HG03469 (cell line): ENCODE results near the gene JAGN1.
"Not testable (repeated sequence)": the region's sequence is repeated elsewhere in the genome, so short reads cannot be mapped to it uniquely, and the experiment has no call there.

Source experiments
- ATAC-seq: cut with Tn5 transposase; IDR thresholded peaks from one replicate; pipeline ENCODE4 v1.9.1; 2021; ENCODE audit warnings: mild to moderate bottlenecking, moderate library complexity, moderate number of reproducible peaks; ENCODE audit not compliant: unreplicated experiment

The JAGN1 gene

GRCh38 chr3:9890249-9891071, at the start of gene JAGN1:
Gene JAGN1 (plus strand): TSS chr3:9890610. CDS start chr3:9890723, 113 bp downstream.
- ATAC-seq = peak; percentile 54

- no peak for ATAC-seq
Observed at GRCh38 chr3:9841015-9841414, 49.4 kb upstream of the JAGN1 start.

GRCh38 chr3:9843715-9844438, 46.5 kb upstream of the JAGN1 start, which contains the start of gene RPUSD3:
Gene RPUSD3 (minus strand): TSS chr3:9844008. CDS start chr3:9843990, 18 bp downstream.
- ATAC-seq = peak; percentile 89

GRCh38 chr3:9846231-9846630, 44.2 kb upstream of the JAGN1 start:
- no peak for ATAC-seq

GRCh38 chr3:9846931-9847488, 43.4 kb upstream of the JAGN1 start:
- ATAC-seq = no peak

- not testable (repeated sequence) for ATAC-seq
Observed at GRCh38 chr3:9847870-9848269, 42.5 kb upstream of the JAGN1 start.

- not testable (repeated sequence) for ATAC-seq
Observed at GRCh38 chr3:9848860-9849259, 41.5 kb upstream of the JAGN1 start.

- not testable (repeated sequence) for ATAC-seq
Observed at GRCh38 chr3:9851383-9851782, 39.0 kb upstream of the JAGN1 start.

- not testable (repeated sequence) for ATAC-seq
Observed at GRCh38 chr3:9851926-9852325, 38.5 kb upstream of the JAGN1 start.

GRCh38 chr3:9852528-9852927, 37.9 kb upstream of the JAGN1 start:
- no peak for ATAC-seq

- not testable (repeated sequence) for ATAC-seq
Observed at GRCh38 chr3:9854291-9854940, 36.0 kb upstream of the JAGN1 start.

- ATAC-seq = no peak
Observed at GRCh38 chr3:9855594-9855993, 34.8 kb upstream of the JAGN1 start.

- ATAC-seq = no peak
Observed at GRCh38 chr3:9859530-9860025, 30.8 kb upstream of the JAGN1 start.

GRCh38 chr3:9861201-9861600, 29.2 kb upstream of the JAGN1 start:
- ATAC-seq = no peak

GRCh38 chr3:9861626-9862130, 28.7 kb upstream of the JAGN1 start:
- ATAC-seq = no peak

- ATAC-seq = no peak
Observed at GRCh38 chr3:9862391-9863057, 27.9 kb upstream of the JAGN1 start.

GRCh38 chr3:9863058-9863772, 27.2 kb upstream of the JAGN1 start:
- ATAC-seq = no peak

- no peak for ATAC-seq
Observed at GRCh38 chr3:9864200-9864927, 26.0 kb upstream of the JAGN1 start.

- ATAC-seq = not testable (repeated sequence)
Observed at GRCh38 chr3:9865125-9865637, 25.2 kb upstream of the JAGN1 start.
